ENCODE data around the gene CBFA2T2.

CBFA2T2 gene

DNA sequence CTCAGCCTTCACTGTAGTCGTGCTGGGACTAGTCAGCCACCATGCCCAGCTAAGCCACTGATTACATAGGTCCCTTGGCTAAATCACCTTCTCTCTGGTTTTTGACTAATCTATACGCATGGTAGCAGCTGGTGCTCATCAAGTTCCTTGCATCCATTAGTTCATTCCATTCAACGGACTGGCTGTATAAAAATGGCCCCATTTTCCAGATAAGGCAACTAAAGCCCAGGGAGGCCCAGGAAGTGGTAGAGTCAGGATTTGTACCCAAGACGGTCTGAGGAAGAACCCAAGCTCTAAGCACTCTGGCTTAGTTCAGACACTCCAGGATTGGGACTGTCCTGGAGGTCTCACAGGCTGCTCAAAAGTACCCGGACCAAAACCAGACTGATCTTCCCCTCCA, 191.4 kb downstream of the CBFA2T2 start:
- no peak overlapping the region for H3K4me3 ChIP-seq (replicated peaks; ENCODE audit: low read depth, low read length)
- TF ChIP-seq, protein P1, sequence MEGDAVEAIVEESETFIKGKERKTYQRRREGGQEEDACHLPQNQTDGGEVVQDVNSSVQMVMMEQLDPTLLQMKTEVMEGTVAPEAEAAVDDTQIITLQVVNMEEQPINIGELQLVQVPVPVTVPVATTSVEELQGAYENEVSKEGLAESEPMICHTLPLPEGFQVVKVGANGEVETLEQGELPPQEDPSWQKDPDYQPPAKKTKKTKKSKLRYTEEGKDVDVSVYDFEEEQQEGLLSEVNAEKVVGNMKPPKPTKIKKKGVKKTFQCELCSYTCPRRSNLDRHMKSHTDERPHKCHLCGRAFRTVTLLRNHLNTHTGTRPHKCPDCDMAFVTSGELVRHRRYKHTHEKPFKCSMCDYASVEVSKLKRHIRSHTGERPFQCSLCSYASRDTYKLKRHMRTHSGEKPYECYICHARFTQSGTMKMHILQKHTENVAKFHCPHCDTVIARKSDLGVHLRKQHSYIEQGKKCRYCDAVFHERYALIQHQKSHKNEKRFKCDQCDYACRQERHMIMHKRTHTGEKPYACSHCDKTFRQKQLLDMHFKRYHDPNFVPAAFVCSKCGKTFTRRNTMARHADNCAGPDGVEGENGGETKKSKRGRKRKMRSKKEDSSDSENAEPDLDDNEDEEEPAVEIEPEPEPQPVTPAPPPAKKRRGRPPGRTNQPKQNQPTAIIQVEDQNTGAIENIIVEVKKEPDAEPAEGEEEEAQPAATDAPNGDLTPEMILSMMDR (IDR thresholded peaks at IDR 0.05; ENCODE audit: low read depth, low read length, missing control alignments) = no peak
- no peak for DNase-seq (ENCODE audit: extremely low read depth, low read depth)

DNA sequence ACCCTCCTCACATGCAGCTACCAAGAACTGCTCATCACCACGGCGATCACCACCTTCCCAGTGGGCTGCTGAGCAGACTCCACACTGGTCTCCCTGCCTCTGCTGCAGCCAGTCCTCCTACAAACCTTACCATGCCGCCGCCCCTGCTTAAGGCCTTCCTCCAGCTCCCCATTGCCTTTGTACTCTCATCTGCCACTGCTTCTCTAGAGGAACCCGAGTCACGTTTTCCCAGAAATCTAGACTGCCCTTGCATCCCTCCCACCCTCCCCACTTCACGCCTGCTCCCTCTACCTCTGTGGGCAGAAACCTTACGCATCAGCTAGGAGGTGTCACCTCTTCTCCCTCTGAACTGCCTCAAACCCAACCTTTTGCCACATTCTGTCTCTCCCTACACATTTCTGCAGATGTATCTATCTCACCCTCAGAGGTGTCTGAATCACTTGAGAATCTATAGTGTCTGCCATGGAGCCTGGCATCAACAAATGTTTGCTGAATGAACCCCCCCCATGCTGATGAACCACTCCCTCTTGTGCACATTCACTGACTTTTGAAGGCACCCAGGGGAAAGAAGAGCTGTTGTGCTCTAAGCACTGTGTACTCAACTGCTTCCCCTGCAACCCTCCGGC, 191.9 kb downstream of the CBFA2T2 start:
- H3K4me3 ChIP-seq (replicated peaks; ENCODE audit: low read depth, low read length) = no peak overlapping the region
- TF ChIP-seq, protein P1 (IDR thresholded peaks at IDR 0.05; ENCODE audit: low read depth, low read length, missing control alignments) = no peak
- no peak for DNase-seq (ENCODE audit: extremely low read depth, low read depth)

DNA sequence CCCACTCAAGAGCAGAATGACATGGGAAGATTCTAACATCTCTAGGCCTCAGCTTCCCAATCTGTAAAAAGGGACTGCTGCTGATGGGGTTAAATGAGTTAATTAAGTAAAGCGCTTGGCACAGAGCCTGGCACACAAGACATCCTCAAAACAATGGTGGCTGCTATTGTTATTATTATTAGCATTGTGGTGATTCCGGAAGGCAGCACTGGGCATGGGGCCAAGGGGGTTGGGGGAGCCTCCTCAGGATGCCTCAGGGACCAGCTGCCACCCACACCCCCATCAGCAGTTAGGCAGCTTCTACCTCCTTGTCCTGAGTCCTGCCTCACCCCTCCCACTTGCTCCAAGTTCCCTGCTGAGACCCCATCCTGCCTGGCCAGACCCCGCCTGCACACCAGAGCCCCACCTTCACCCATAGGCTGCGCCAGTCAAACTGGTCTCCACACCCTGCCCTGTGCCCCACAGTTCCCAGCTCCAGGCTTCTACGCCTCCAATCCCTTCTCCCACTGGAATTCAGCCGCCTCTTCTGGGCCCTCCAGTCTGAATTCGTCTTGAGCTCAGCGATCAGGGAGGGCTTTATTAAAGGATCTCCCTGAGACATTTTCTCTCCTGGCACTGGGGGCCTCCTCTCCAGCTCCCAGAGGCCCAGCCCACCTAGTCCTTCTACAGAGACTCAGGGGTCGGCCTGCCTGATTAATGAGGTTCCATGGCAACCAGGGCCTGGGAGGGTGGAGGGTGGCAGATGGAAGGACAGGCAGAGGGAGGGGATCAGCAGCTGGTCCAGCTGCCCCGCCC, 194.8 kb downstream of the CBFA2T2 start:
- H3K4me3 ChIP-seq (replicated peaks; ENCODE audit: low read depth, low read length) = peak overlapping the region; percentile 54
- no peak for DNase-seq (ENCODE audit: extremely low read depth, low read depth)

DNA sequence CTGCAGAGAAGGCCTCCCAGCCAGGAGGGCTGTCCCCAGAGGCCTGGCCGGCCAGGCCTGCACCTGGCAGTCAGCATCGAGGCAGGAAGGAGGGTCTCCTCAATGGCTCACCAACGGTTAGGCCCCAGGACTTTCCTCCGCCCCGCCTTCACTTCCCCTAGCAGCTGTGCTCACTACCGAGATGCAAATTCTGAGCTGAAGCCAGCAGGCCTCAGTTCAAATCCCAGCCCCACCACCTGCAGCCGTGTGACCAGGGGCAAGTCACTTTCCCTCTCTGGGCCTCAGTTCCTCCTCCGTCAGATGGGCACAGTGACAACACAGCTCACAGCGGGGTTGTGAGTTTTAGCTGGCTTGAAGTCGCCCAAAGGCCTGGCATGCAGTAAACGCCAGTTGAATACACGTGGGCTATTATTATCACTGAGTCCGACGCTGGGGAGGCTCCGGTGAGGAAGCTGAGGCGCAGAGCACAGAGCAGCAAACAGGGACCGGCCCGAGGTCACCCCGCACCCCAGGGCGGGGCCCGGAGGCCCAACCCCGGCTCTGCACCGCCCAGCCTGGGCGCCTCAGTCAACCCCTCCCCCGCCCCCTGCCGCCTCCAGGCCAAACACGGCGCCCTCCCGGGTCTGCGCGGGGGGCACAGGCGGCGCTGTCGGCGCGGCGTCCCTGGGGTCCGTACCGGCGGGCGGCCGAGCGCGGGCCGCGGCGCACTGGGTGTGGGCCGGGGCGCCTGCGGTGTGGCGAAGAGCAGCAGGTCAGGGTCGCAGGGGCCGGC, 195.6 kb downstream of the CBFA2T2 start:
- TF ChIP-seq, protein P1 (IDR thresholded peaks at IDR 0.05; ENCODE audit: low read depth, low read length, missing control alignments) = no peak
- no peak for DNase-seq (ENCODE audit: extremely low read depth, low read depth)
- H3K4me3 ChIP-seq (replicated peaks; ENCODE audit: low read depth, low read length) = peak overlapping the region; percentile 54

More for the DNA sequence above, 194.8 kb downstream of the CBFA2T2 start:
- TF ChIP-seq, protein P1 (IDR thresholded peaks at IDR 0.05; ENCODE audit: low read depth, low read length, missing control alignments) = no peak

DNA sequence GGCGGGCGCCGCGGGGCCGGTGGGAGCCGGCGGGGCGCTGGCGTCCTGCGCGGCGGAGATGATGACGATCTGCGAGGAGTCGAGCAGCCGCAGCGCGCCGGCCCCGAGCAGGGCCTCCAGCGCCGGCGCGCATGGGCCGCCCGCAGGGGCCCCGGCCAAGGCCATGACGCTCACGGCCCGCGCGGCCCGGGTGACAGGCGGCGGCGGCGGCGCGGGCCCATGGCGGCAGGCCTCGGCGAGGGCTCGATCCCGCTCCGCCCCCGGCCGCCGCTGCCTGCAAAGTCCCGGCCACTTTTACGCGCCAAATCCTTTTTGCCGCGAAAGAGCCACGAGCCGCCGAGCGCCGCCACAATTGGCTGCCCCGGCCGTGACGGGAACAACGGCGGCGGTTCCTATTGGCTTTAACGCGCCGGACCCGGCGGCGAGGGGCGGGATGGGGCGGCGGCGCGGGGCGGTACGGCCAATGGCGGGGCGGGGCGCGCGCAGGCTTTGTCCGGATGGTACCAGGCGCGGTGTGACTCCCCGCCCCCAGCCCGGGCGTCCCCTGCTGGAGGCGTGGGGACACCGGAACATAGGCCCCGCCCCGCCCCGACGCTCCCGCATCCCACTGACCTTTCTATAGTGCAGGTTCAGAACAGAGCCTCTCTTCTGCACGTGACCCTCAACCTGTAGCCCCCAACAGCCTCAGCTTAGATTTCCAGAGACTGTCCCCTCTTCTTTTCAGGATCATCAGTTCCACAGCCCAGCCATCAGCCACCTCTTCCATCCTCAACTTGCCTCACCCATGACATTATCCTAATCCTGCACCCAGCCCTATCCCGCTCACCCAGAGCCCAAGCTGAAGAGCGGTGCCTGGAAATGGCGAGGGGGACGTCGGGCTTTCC, 196.4 kb downstream of the CBFA2T2 start, which contains the start of gene E2F1:
Gene E2F1, minus strand, starts transcription at position 286 of the 884 bp plus-strand sequence. Its CDS starts 121 bp downstream, at position 165.
- H3K4me3 ChIP-seq (replicated peaks; ENCODE audit: low read depth, low read length) = peak within 1 kb of the TSS; percentile 54
- DNase-seq (ENCODE audit: extremely low read depth, low read depth) = peak; percentile 52
- TF ChIP-seq, protein P1 (IDR thresholded peaks at IDR 0.05; ENCODE audit: low read depth, low read length, missing control alignments) = peak; percentile 21

DNA sequence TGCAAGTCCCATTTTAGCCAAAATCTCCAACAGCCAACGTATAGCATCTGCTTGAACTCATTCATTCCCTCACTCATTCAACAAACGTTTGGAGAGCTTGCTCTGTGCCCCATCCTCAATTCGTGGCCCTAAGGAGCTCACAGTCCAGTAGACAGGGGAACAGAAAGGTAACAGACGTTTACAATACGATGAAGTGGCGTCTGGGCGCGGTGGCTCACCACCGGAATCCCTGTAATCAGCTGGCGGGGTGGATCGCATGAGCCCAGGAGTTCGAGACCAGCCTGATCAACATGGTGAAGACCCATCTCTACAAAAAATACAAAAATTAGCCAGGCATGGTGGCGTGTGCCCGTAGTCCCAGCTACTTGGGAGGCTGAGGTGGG, 197.1 kb downstream of the CBFA2T2 start:
- DNase-seq (ENCODE audit: extremely low read depth, low read depth) = no peak
- TF ChIP-seq, protein P1 (IDR thresholded peaks at IDR 0.05; ENCODE audit: low read depth, low read length, missing control alignments) = no peak
- peak overlapping the region; percentile 27 for H3K4me3 ChIP-seq (replicated peaks; ENCODE audit: low read depth, low read length)

Measured in HFF-Myc (cell line).